Activated CD8-positive, alpha-beta memory T cell treated with anti-CD3 and anti-CD28 coated beads for 36 hours (primary cell): ENCODE results near the gene SLC35F2. TPM values are rescaled to one million over a fixed set of nuclear protein-coding genes. Genes with fewer than 3 reads are reported as not detected.
"Not testable (repeated sequence)": the region's sequence is repeated elsewhere in the genome, so short reads cannot be mapped to it uniquely, and the experiment has no call there.

Source experiments
- CTCF ChIA-PET: fragments of 350-600 bp; sonication (Branson Sonifier 250); formaldehyde crosslinking; loops from one replicate; lab custom pipeline; 2021; ENCODE audit warnings: antibody characterized with exemption; lab: Charles Lee
- POLR2A ChIA-PET: fragments of 350-600 bp; sonication (Branson Sonifier 250); formaldehyde crosslinking; loops from one replicate; lab custom pipeline; 2021; ENCODE audit warnings: antibody characterized with exemption; lab: Charles Lee
- total RNA-seq, 2 experiments: library from RNA; stranded (reverse); gene quantifications; one replicate each; pipeline ENCODE4 v1.2.3, GENCODE V29; 2021

SLC35F2 gene
- total RNA-seq, 2 experiments from 2014 or later: 34.5 to 35.5 TPM

DNA sequence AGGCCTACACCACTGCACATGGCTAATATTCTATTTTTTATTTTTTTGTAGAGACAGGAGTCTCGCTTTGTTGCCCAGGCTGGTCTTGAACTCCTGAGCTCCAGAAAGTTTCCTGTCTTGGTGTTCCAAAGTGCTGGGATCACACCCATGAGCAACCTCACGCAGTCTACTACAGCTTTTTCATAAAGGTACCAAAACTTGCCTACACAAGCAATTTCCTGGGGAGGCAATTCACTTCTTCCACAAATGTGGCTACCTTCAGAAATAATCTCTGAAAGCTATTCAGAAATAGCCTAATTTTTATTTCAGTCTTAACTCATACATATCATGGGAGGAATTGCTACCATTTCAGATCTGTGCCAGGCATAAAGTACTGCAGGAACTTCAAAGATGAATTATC, 11.4 kb downstream of the SLC35F2 start:
- ChIA-PET POLR2A (no interaction called here), CTCF (interaction anchor here (0.7 kb wide), 1 partner anchor 162 kb away, joined by 4 read pairs; no protein-coding TSS in a partner anchor)

GRCh38 chr11:107844041-107844440, 14.5 kb downstream of the SLC35F2 start:
- POLR2A ChIA-PET: no interaction called here
- CTCF ChIA-PET: no interaction called here

GRCh38 chr11:107842412-107843100, 16.0 kb downstream of the SLC35F2 start:
- ChIA-PET POLR2A (no interaction called here), CTCF (no interaction called here)

- CTCF ChIA-PET: interaction anchor here (1.2 to 1.3 kb wide), 2 partner anchors 28 to 69 kb away, joined by 3 read pairs; no protein-coding TSS in a partner anchor
- POLR2A ChIA-PET: interaction anchor here (1.4 kb wide), 1 partner anchor 19 kb away, joined by 3 read pairs; the partner anchor contains the start of gene SLC35F2
These were observed 18.5 kb downstream of the SLC35F2 start for GRCh38 chr11:107840129-107840484.

GRCh38 chr11:107836851-107837250, 21.7 kb downstream of the SLC35F2 start:
- POLR2A ChIA-PET: no interaction called here
- CTCF ChIA-PET: no interaction called here

GRCh38 chr11:107834995-107835394, 23.6 kb downstream of the SLC35F2 start:
- ChIA-PET POLR2A (interaction anchor here (0.6 kb wide), 1 partner anchor 26 kb away, joined by 3 read pairs; no protein-coding TSS in a partner anchor), CTCF (interaction anchor here (1.3 kb wide), 1 partner anchor 44 kb away, joined by 3 read pairs; no protein-coding TSS in a partner anchor)

- POLR2A ChIA-PET, CTCF ChIA-PET: not testable (repeated sequence)
These were observed 24.7 kb downstream of the SLC35F2 start for GRCh38 chr11:107833926-107834325.

DNA sequence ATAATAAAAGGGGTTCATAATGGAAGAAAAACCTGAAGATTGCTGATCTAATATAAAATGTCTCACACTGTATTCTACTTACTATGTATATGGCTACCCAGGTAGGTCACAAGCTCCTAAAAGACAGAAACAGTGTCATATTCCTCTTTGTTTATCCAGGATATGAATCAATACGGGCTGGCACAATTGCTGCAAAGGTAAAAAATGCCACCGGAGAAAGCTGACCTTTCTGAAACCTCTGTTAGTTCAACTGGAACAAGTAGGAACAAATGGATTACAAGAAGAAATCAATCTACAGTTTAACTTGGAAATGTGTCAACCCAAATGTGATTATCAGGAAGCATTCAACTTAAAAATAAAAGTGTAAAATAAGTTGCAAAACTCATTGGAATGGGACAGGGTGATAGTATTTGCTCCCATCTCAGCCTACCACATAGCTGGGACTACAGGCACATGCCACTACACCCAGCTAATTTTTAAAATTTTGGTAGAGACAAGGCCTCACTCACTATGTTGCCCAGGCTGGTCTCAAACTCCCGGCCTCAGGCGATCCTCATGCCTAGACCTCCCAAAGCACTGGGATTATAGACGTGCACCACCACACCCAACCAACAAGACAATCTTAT, 27.6 kb downstream of the SLC35F2 start:
- CTCF ChIA-PET: interaction anchor here (2.0 kb wide), 1 partner anchor 9 kb away, joined by 4 read pairs; no protein-coding TSS in a partner anchor

GRCh38 chr11:107827041-107827440, 31.5 kb downstream of the SLC35F2 start:
- ChIA-PET POLR2A (no interaction called here), CTCF (no interaction called here)

More for the DNA sequence above, 27.6 kb downstream of the SLC35F2 start:
- POLR2A ChIA-PET: no interaction called here

GRCh38 chr11:107825875-107826274, 32.7 kb downstream of the SLC35F2 start:
- ChIA-PET CTCF (no interaction called here), POLR2A (interaction anchor here (0.7 kb wide), 1 partner anchor 60 kb away, joined by 5 read pairs; no protein-coding TSS in a partner anchor)

- POLR2A ChIA-PET: interaction anchor here (0.7 kb wide), 1 partner anchor 59 kb away, joined by 5 read pairs; no protein-coding TSS in a partner anchor
- CTCF ChIA-PET: no interaction called here
These were observed 33.8 kb downstream of the SLC35F2 start for GRCh38 chr11:107824668-107825369.

DNA sequence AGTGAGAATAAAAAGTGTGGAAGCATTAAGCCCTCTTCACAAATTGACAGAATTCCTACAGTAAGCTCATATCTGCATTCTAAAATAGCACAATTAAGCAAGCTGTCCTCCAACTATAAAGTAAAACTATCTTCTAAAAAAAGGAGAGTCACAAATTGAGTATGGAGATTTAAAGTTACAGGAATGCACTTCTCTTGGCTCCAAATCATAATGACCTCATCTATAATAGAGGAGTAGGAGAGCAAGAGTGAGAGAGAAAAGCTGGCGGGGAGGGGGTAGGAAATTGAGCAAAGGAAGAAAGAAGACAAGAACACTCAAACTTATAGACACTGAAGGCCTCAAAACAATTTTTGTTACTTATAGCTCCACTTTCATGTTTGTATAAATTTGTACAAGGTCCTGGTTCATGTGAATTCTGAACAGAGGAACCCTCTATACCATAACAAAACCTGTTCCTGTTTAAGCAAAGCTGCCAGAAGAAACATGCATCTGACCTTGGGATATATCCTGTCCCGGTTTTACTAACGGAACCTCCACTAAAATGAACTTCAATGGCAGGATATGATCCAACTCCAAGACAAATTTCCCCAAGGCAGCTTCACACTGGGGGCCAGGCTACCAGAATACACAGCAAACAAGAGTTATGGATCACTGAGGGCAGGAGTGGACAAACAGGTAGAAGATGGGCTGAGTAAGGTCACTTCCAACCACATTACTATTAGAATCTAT, 37.2 kb downstream of the SLC35F2 start:
- ChIA-PET CTCF (interaction anchor here (1.4 kb wide), 1 partner anchor 10 kb away, joined by 4 read pairs; no protein-coding TSS in a partner anchor), POLR2A (no interaction called here)

DNA sequence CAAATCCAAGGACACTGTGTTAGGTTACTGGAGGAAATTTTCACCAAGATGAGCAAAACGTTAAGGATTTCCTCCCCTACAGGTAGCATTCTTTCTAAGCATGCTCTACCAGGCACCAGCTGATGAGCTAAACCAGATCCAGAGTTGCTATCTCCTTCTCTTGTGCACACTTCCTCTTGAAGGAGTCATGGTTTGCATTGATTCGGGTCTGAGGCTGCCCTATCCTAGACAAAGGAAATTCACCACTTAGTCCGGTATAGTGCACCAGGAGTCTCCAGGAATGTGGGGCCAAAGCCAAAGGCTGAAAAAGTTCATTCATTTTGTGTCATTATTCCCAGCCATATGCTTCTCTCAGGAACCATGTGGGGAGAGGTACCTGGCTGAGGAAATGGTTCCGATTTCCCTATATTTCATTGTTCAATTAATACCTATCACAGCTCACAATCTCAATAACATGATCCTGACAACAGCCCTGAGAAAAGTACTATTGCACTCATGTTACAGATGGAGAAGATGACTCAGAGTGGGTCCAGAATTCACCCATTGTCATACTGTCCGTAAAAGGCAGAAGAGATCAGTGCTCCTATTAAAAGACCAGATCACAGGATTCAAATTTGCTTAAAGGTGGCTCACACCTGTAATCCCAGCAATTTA, 39.1 kb downstream of the SLC35F2 start:
- ChIA-PET CTCF (no interaction called here), POLR2A (no interaction called here)

DNA sequence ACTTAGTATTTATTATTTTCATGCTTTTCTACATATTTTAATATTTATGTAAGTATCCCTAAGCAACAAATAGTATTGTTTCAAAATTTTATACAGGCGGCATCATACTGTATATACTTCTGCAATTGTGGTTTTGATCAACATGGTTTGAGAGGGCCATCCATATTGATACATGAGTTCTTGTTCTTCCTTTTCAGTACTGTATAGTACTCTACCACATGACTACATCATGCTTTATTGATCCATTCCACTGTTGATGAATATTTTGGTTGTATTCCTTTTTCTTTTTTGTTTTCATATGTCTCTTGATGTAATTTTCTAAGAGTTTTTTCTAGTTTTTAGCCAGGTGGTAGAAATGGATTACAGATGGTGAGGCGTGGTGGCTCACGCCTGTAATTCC, 40.1 kb downstream of the SLC35F2 start:
- CTCF ChIA-PET: no interaction called here
- POLR2A ChIA-PET: no interaction called here

GRCh38 chr11:107816028-107816427, 42.6 kb downstream of the SLC35F2 start:
- ChIA-PET POLR2A (no interaction called here), CTCF (interaction anchor here (0.7 kb wide), 1 partner anchor 72 kb away, joined by 4 read pairs; no protein-coding TSS in a partner anchor)

DNA sequence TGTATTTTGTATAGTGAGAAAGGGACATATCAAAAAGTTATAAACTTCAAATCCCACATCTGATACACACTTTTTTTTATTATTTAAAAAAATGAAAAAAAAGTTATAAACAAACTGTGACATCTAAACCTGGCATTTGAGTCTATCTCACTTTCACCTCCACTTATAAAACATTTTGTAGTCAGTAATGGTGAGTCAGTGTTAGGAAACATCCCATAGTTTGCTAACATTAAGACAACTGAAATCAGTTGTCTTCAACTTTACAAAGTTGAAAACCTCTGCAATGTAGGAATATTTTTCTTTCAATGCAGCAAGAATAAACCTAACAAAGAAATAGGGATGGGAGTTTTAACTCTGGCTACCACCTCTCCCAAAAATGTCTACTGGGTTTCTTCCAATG, 47.7 kb downstream of the SLC35F2 start:
- CTCF ChIA-PET: no interaction called here

GRCh38 chr11:107808521-107808920, 50.1 kb downstream of the SLC35F2 start:
- POLR2A ChIA-PET: no interaction called here
- CTCF ChIA-PET: no interaction called here

More for the DNA sequence above, 47.7 kb downstream of the SLC35F2 start:
- POLR2A ChIA-PET: no interaction called here

GRCh38 chr11:107804971-107805370, 53.6 kb downstream of the SLC35F2 start:
- POLR2A ChIA-PET: no interaction called here
- CTCF ChIA-PET: no interaction called here

- ChIA-PET CTCF (no interaction called here), POLR2A (no interaction called here)
These were observed 54.4 kb downstream of the SLC35F2 start for GRCh38 chr11:107804211-107804610.
